NCI-H1694 treated with DMSO at 0.1 percent for 48 hours (cell line): ENCODE data around the gene CMTM5.

ENCODE experiments used
- DNase-seq: peaks from one replicate; lab custom pipeline; 2025; lab: John Stamatoyannopoulos, UW

The CMTM5 gene

GRCh38 chr14:23358042-23358441 is 18.8 kb upstream of the CMTM5 start:
- DNase-seq = no peak

GRCh38 chr14:23358553-23359166 is 18.2 kb upstream of the CMTM5 start:
- no peak for DNase-seq

- no peak for DNase-seq
These were observed 17.6 kb upstream of the CMTM5 start for GRCh38 chr14:23359167-23359626.

- no peak for DNase-seq
These were observed 17.0 kb upstream of the CMTM5 start for GRCh38 chr14:23359722-23360447.

GRCh38 chr14:23360496-23360895 is 16.4 kb upstream of the CMTM5 start:
- no peak for DNase-seq

- no peak for DNase-seq
These were observed 15.5 kb upstream of the CMTM5 start for GRCh38 chr14:23361320-23361719.

GRCh38 chr14:23361763-23362162 is 15.1 kb upstream of the CMTM5 start:
- DNase-seq = no peak

- no peak for DNase-seq
These were observed 14.6 kb upstream of the CMTM5 start for GRCh38 chr14:23362200-23362599.

- DNase-seq = peak; percentile 48
These were observed 12.4 kb upstream of the CMTM5 start for GRCh38 chr14:23364164-23365035.

GRCh38 chr14:23365036-23365731 is 11.7 kb upstream of the CMTM5 start, which contains the start of gene EFS:
Gene EFS, minus strand, starts transcription at chr14:23365172. Its CDS starts 147 bp downstream, at chr14:23365025.
- no peak for DNase-seq

- peak; percentile 86 for DNase-seq
These were observed 11.0 kb upstream of the CMTM5 start for GRCh38 chr14:23365732-23366425.

GRCh38 chr14:23366426-23366921 is 10.4 kb upstream of the CMTM5 start:
- DNase-seq = peak; percentile 86

- no peak for DNase-seq
These were observed 6.6 kb upstream of the CMTM5 start for GRCh38 chr14:23370221-23370620.

- no peak for DNase-seq
These were observed 5.0 kb upstream of the CMTM5 start for GRCh38 chr14:23371865-23372264.

GRCh38 chr14:23372509-23372908 is 4.3 kb upstream of the CMTM5 start, which contains the start of gene IL25:
Gene IL25, plus strand, starts transcription at chr14:23372809.
- no peak for DNase-seq

- no peak for DNase-seq
These were observed 3.8 kb upstream of the CMTM5 start for GRCh38 chr14:23373041-23373440.

GRCh38 chr14:23375527-23376251 is 1.2 kb upstream of the CMTM5 start:
- DNase-seq = no peak

GRCh38 chr14:23377198-23377550 is 328 bp downstream of the CMTM5 start:
- no peak for DNase-seq

GRCh38 chr14:23377573-23378563 is 1.0 kb downstream of the CMTM5 start:
- no peak for DNase-seq
